PC-3 (cell line): Measurements from ENCODE around the gene MRPL27. TPM values are rescaled to one million over a fixed set of nuclear protein-coding genes. Genes with fewer than 3 reads are reported as not detected.

Experiments
- ATAC-seq: fragments of 200-7000 bp; cut with Tn5 transposase; 2 replicates; pipeline ENCODE4 v1.9.1; 2020; ENCODE audit warnings: mild to moderate bottlenecking, moderate library complexity
- BruUV-seq: library from RNA; stranded (reverse); fragments of 400-500 nt; replicated peaks from 2 replicates; lab custom pipeline; 2021; lab: Mats Ljungman, UMichigan
- CTCF ChIA-PET: fragments of 300-600 bp; sonication (Branson Sonifier 250); formaldehyde crosslinking; loops from one replicate; lab custom pipeline; 2022; ENCODE audit warnings: antibody characterized with exemption; lab: Charles Lee
- POLR2A ChIA-PET: fragments of 300-600 bp; sonication (Branson Sonifier 250); formaldehyde crosslinking; loops from one replicate; lab custom pipeline; 2022; ENCODE audit warnings: antibody characterized with exemption; ENCODE audit not compliant: unreplicated experiment; lab: Charles Lee
- DNase-seq: peaks from one replicate; pipeline ENCODE4 v3.0.0-alpha.2; 2015
- H2AFZ ChIP-seq: fragments of 300-600 bp; sonication (generic); 2 replicates; pipeline ENCODE4 v1.6.0; 2016; ENCODE audit warnings: antibody characterized with exemption, low read length
- H3F3A ChIP-seq: fragments of 300-600 bp; sonication (generic); one replicate; pipeline ENCODE4 v1.6.0; 2017; ENCODE audit warnings: antibody characterized with exemption, low read length, control low read depth, mild to moderate bottlenecking; ENCODE audit not compliant: unreplicated experiment
- H3K27ac ChIP-seq: fragments of 300-600 bp; sonication (generic); 2 replicates; pipeline ENCODE4 v1.5.1; 2016; ENCODE audit warnings: mild to moderate bottlenecking, low read length
- H3K27me3 ChIP-seq: fragments of 300-600 bp; sonication (generic); 2 replicates; pipeline ENCODE4 v1.6.1; 2016; ENCODE audit warnings: low read length, mixed read lengths
- H3K36me3 ChIP-seq: fragments of 300-600 bp; sonication (generic); 2 replicates; pipeline ENCODE4 v1.6.1; 2016; ENCODE audit warnings: low read depth, mixed run types, low read length, mixed read lengths
- H3K4me1 ChIP-seq: fragments of 300-600 bp; sonication (generic); 2 replicates; pipeline ENCODE4 v1.5.1; 2016; ENCODE audit warnings: low read length; ENCODE audit not compliant: insufficient read depth
- H3K4me2 ChIP-seq: fragments of 300-600 bp; sonication (generic); 2 replicates; pipeline ENCODE4 v1.6.0; 2016; ENCODE audit warnings: low read length
- H3K4me3 ChIP-seq: fragments of 300-600 bp; sonication (generic); 2 replicates; pipeline ENCODE4 v1.5.1; 2016; ENCODE audit warnings: mild to moderate bottlenecking, low read length, mixed read lengths
- H3K79me2 ChIP-seq: fragments of 300-600 bp; sonication (generic); 2 replicates; pipeline ENCODE4 v1.6.1; 2017; ENCODE audit warnings: low read length, mixed read lengths
- H3K9ac ChIP-seq: fragments of 300-600 bp; sonication (generic); 2 replicates; pipeline ENCODE4 v1.6.0; 2016; ENCODE audit warnings: mild to moderate bottlenecking, low read length
- H3K9me2 ChIP-seq: fragments of 300-600 bp; sonication (generic); replicated peaks from 2 replicates; pipeline ENCODE4 v1.6.1; 2016; ENCODE audit warnings: mixed run types, low read length, mixed read lengths
- H3K9me3 ChIP-seq: fragments of 300-600 bp; sonication (generic); 2 replicates; pipeline ENCODE4 v1.6.1; 2016; ENCODE audit warnings: low read length, mixed read lengths
- H4K20me1 ChIP-seq: fragments of 300-600 bp; sonication (generic); 2 replicates; pipeline ENCODE4 v1.6.1; 2016; ENCODE audit warnings: low read length, mixed read lengths
- EZH2 ChIP-seq: fragments of 300-600 bp; sonication (generic); IDR thresholded peaks from one replicate; pipeline ENCODE4 v1.6.1; 2017; ENCODE audit warnings: antibody characterized with exemption, mild to moderate bottlenecking, low read length; ENCODE audit not compliant: unreplicated experiment
- EZH2phosphoT487 ChIP-seq: fragments of 300-600 bp; sonication (generic); IDR thresholded peaks from 2 replicates; pipeline ENCODE4 v1.6.1; 2018; ENCODE audit warnings: mild to moderate bottlenecking, antibody characterized with exemption, low read length, borderline replicate concordance
- intact Hi-C: fragments of 100-400 bp; cut with micrococcal nuclease; formaldehyde crosslinking; loops from 2 replicates; pipeline ENCODE4 v1.9.0; 2023
- total RNA-seq: library from RNA; depleted of rRNA; stranded (reverse); fragments of >200 nt; gene quantifications from 2 replicates; pipeline ENCODE4 v1.2.3, GENCODE V29; 2014
- TF ChIP-seq, protein P1 (sequence below): fragments of 300-600 bp; sonication (generic); conservative IDR thresholded peaks from 2 replicates; pipeline ENCODE4 v1.5.1; 2017; ENCODE audit warnings: antibody characterized with exemption, low read depth, mild to moderate bottlenecking, low read length

MRPL27 gene
- total RNA-seq, 1 experiment from 2014 or later, result 168 TPM

DNA sequence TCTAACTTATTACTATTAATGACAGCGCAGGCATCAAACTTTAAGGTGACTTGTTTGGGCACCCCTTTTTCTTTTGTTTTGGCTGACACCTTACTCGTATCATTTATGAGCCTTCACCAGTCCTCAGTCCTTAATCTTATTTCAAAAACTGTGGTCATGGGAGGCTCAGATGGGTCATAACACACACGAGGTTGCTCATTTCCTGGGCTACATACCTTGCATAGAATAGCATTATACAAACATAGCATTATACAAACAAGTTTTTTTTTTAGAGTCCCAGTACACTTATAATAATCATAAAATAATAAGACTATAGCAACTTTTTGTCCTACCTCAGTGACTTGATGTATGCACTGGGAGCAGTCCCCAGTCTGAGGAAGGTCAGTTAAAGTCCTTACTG lies 41.8 kb upstream of the MRPL27 start:
- no peaks in the 10 kb centered on the region for H3K9me2 ChIP-seq
- H3K4me1 ChIP-seq, result peaks cover 14% of the 10 kb centered on the region
- POLR2A ChIA-PET, result no interaction called here
- no peaks in the 10 kb centered on the region for H3K79me2 ChIP-seq
- H3K9me3 ChIP-seq, result no peaks in the 10 kb centered on the region
- no peak overlapping the region for H3K4me3 ChIP-seq
- no peak for TF ChIP-seq EZH2phosphoT487
- TF ChIP-seq, protein P1, sequence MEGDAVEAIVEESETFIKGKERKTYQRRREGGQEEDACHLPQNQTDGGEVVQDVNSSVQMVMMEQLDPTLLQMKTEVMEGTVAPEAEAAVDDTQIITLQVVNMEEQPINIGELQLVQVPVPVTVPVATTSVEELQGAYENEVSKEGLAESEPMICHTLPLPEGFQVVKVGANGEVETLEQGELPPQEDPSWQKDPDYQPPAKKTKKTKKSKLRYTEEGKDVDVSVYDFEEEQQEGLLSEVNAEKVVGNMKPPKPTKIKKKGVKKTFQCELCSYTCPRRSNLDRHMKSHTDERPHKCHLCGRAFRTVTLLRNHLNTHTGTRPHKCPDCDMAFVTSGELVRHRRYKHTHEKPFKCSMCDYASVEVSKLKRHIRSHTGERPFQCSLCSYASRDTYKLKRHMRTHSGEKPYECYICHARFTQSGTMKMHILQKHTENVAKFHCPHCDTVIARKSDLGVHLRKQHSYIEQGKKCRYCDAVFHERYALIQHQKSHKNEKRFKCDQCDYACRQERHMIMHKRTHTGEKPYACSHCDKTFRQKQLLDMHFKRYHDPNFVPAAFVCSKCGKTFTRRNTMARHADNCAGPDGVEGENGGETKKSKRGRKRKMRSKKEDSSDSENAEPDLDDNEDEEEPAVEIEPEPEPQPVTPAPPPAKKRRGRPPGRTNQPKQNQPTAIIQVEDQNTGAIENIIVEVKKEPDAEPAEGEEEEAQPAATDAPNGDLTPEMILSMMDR, result no peak
- TF ChIP-seq EZH2, result no peak
- CTCF ChIA-PET, result no interaction called here
- peak overlapping the region; percentile 26; the same call in 1 of the 2 replicates for H3K4me2 ChIP-seq
- H3K27ac ChIP-seq, result no peak overlapping the region
- intact Hi-C loops, result no loop called here
- ATAC-seq, result peak; percentile 61
- no peaks in the 10 kb centered on the region for H3F3A ChIP-seq
- peak overlapping the region; percentile 35; the same call in 1 of the 2 replicates for H2AFZ ChIP-seq
- no peaks in the 10 kb centered on the region for H4K20me1 ChIP-seq
- BruUV-seq, result no TSS peak
- peak; percentile 68 for DNase-seq
- no peaks in the 10 kb centered on the region for H3K36me3 ChIP-seq
- no peaks in the 10 kb centered on the region for H3K27me3 ChIP-seq
- no peak overlapping the region for H3K9ac ChIP-seq

DNA sequence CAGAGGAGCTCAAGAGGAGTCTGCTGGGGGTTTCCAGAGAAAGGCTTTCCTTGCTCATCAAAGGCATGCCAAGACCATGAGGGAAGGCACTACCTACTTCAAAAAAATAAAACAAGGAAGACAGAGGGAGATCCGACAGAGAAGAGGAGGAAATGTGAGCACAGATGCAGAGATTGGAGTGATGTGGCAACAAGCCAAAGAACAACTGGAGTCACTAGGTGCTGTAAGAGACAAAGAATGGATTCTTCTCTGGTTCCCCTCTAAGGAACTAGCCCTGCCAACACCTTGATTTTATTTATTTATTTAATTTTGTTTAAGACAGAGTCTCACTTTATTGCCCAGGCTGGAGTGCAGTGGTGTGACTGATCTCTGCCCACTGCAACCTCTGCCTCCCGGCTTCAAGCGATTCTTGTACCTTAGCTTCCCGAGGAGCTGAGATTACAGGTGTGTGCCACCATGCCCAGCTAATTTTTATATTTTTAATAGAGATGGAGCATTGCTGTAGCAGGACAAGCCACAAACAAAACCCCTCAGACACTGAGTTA lies 39.3 kb upstream of the MRPL27 start:
- intact Hi-C loops, result no loop called here
- Histone ChIP-seq H3K79me2 (no peaks in the 10 kb centered on the region), H2AFZ (no peak overlapping the region), H3F3A (no peaks in the 10 kb centered on the region), H3K36me3 (no peaks in the 10 kb centered on the region), H3K27me3 (no peaks in the 10 kb centered on the region), H3K9me3 (no peaks in the 10 kb centered on the region), H3K9ac (no peak overlapping the region), H3K4me1 (peaks cover 14% of the 10 kb centered on the region), H3K9me2 (no peaks in the 10 kb centered on the region), H3K4me3 (no peak overlapping the region), H3K4me2 (no peak overlapping the region), H3K27ac (no peak overlapping the region), H4K20me1 (no peaks in the 10 kb centered on the region)
- ChIA-PET CTCF (no interaction called here), POLR2A (no interaction called here)
- ATAC-seq (no peak), DNase-seq (no peak)
- BruUV-seq, result no TSS peak
- TF ChIP-seq EZH2 (no peak), EZH2phosphoT487 (no peak)
- TF ChIP-seq, protein P1, result no peak

DNA sequence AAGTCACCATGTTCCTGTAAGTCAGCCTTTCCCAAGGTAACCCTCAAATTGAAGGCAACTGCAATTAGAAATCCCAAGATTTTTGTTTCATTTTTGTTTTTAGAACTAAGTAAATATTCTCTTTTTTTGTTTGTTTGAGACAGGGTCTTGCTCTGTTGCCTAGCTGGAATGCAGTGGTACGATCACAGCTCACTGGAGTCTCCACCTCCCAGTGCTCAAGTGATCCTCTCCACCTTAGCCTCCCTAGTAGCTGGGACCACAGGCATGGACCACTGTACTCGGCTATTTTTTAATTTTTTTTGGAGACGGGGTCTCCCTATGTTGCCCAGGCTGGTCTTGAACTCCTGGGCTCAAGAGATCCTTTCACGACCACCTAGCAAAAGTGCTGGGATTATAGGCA lies 34.9 kb upstream of the MRPL27 start:
- H3K4me2 ChIP-seq, result no peak overlapping the region
- no peaks in the 10 kb centered on the region for H4K20me1 ChIP-seq
- no peaks in the 10 kb centered on the region for H3K9me2 ChIP-seq
- no peaks in the 10 kb centered on the region for H3F3A ChIP-seq
- POLR2A ChIA-PET, result no interaction called here
- DNase-seq, result no peak
- H3K79me2 ChIP-seq, result no peaks in the 10 kb centered on the region
- no peaks in the 10 kb centered on the region for H3K4me1 ChIP-seq
- no peak overlapping the region for H3K9ac ChIP-seq
- no peak overlapping the region for H3K27ac ChIP-seq
- H2AFZ ChIP-seq, result no peak overlapping the region
- no peaks in the 10 kb centered on the region for H3K36me3 ChIP-seq
- CTCF ChIA-PET, result no interaction called here
- no peak overlapping the region for H3K4me3 ChIP-seq
- BruUV-seq, result no TSS peak
- H3K9me3 ChIP-seq, result no peaks in the 10 kb centered on the region
- no peaks in the 10 kb centered on the region for H3K27me3 ChIP-seq
- no peak for TF ChIP-seq EZH2phosphoT487
- TF ChIP-seq, protein P1, result no peak
- no peak for TF ChIP-seq EZH2
- intact Hi-C loops, result no loop called here
- no peak for ATAC-seq
